Dermis microvascular lymphatic vessel endothelial cell (primary cell): ENCODE measurements around the gene CMTM6. TPM values are rescaled to one million over a fixed set of nuclear protein-coding genes. Genes with fewer than 3 reads are reported as not detected.
"Not testable (repeated sequence)": the region's sequence is repeated elsewhere in the genome, so short reads cannot be mapped to it uniquely, and the experiment has no call there.

Experiments used
- DNase-seq, 2 donors: peaks; one replicate each; pipeline versions ENCODE4 v3.0.0 to v3.0.0-alpha.2; 2010; ENCODE audit warnings: low read depth in 2 of 2
- total RNA-seq: library from RNA; depleted of rRNA; stranded (reverse); fragments of >200 nt; gene quantifications from 2 replicates; pipeline ENCODE4 v1.2.1, GENCODE V29; 2014

The CMTM6 gene
- total RNA-seq, 1 donor from 2014 or later, result 98.6 TPM

GRCh38 chr3:32467333-32468070, 35.1 kb downstream of the CMTM6 start:
- peak; percentile 90 to 91 for DNase-seq

GRCh38 chr3:32466808-32467207, 35.8 kb downstream of the CMTM6 start:
- not testable (repeated sequence) for DNase-seq

GRCh38 chr3:32464726-32465125, 37.9 kb downstream of the CMTM6 start:
- DNase-seq, result not testable (repeated sequence)

- not testable (repeated sequence) for DNase-seq
Observed at GRCh38 chr3:32463415-32463814, 39.2 kb downstream of the CMTM6 start.

- peak in 1 of 2 donors; percentile 42 for DNase-seq
Observed at GRCh38 chr3:32462191-32462986, 40.3 kb downstream of the CMTM6 start.

GRCh38 chr3:32460817-32461496, 41.7 kb downstream of the CMTM6 start:
- not testable (repeated sequence) for DNase-seq

- peak in 1 of 2 donors; percentile 40 for DNase-seq
Observed at GRCh38 chr3:32460031-32460749, 42.5 kb downstream of the CMTM6 start.

- no peak for DNase-seq
Observed at GRCh38 chr3:32459450-32459849, 43.2 kb downstream of the CMTM6 start.

- peak; percentile 29 to 69 for DNase-seq
Observed at GRCh38 chr3:32457971-32458471, 44.6 kb downstream of the CMTM6 start.

- DNase-seq, result no peak
Observed at GRCh38 chr3:32456429-32457130, 46.1 kb downstream of the CMTM6 start.

GRCh38 chr3:32455609-32456428, 46.8 kb downstream of the CMTM6 start:
- DNase-seq, result no peak

GRCh38 chr3:32454731-32455608, 47.7 kb downstream of the CMTM6 start:
- no peak for DNase-seq

GRCh38 chr3:32454111-32454510, 48.5 kb downstream of the CMTM6 start:
- DNase-seq, result no peak

- no peak for DNase-seq
Observed at GRCh38 chr3:32453346-32453745, 49.3 kb downstream of the CMTM6 start.

- no peak for DNase-seq
Observed at GRCh38 chr3:32452009-32452408, 50.6 kb downstream of the CMTM6 start.

GRCh38 chr3:32450992-32451659, 51.5 kb downstream of the CMTM6 start:
- DNase-seq, result no peak

- DNase-seq, result no peak
Observed at GRCh38 chr3:32450426-32450825, 52.2 kb downstream of the CMTM6 start.

- no peak for DNase-seq
Observed at GRCh38 chr3:32449691-32450090, 53.0 kb downstream of the CMTM6 start.
